Left cardiac atrium (tissue), 4 donors: ENCODE results near the gene SLC30A7. TPM values are rescaled to one million over a fixed set of nuclear protein-coding genes. Genes with fewer than 3 reads are reported as not detected.
A peak's percentile ranks its signal among the peaks of the same experiment; 100 is the strongest.

ENCODE experiments used
- ATAC-seq, 2 donors: fragments of 200-7000 bp; cut with Tn5 transposase; one replicate each; pipeline ENCODE4 v1.9.1; 2020; ENCODE audit warnings: mild to moderate bottlenecking in 2 of 2, moderate library complexity in 2 of 2
- DNase-seq: peaks from one replicate; pipeline ENCODE4 v3.0.0-alpha.2; 2020
- intact Hi-C, 2 donors: fragments of 100-400 bp; cut with DNase I; formaldehyde crosslinking; loops; one replicate each; pipeline versions ENCODE4 v1.14.1 to v1.15.1; 2022 to 2023
- total RNA-seq, 2 donors: library from RNA; stranded (reverse); fragmentation: NEBNext Ultra II Directional; extraction: Animal tissue kit (Norgen Biotek cat#: 25700); gene quantifications; one replicate each; pipeline ENCODE4 v1.2.1, GENCODE V29; 2021
- donor health status: DM: no; HTN: yes; CAD: no.
- donor health status: DM: no; HTN: yes; CAD: no; lungs with severe emphysema.
- donor health status: DM: yes; HTN: yes; CAD: no.
- donor health status: Dilated cardiomyopathy.

The SLC30A7 gene
- total RNA-seq, 2 donors from 2014 or later = 7.0 to 14.2 TPM

GRCh38 chr1:100953960-100954730, 58.3 kb downstream of the SLC30A7 start:
- intact Hi-C loops = no loop called here
- DNase-seq = no peak
- no peak for ATAC-seq

GRCh38 chr1:100955322-100955721, 59.4 kb downstream of the SLC30A7 start:
- intact Hi-C loops = no loop called here
- DNase-seq (no peak), ATAC-seq (peak in 1 of 2 donors; percentile 15)

GRCh38 chr1:100959502-100960060, 63.7 kb downstream of the SLC30A7 start:
- ATAC-seq = no peak
- DNase-seq = no peak
- intact Hi-C loops = no loop called here

GRCh38 chr1:100960098-100960497, 64.2 kb downstream of the SLC30A7 start:
- ATAC-seq (no peak), DNase-seq (no peak)
- intact Hi-C loops = no loop called here

- DNase-seq (no peak), ATAC-seq (no peak)
- intact Hi-C loops = no loop called here
Measured at GRCh38 chr1:100968621-100969020, 72.7 kb downstream of the SLC30A7 start.

GRCh38 chr1:100969327-100969726, 73.4 kb downstream of the SLC30A7 start:
- intact Hi-C loops = no loop called here
- no peak for ATAC-seq
- no peak for DNase-seq

GRCh38 chr1:100971021-100971420, 75.1 kb downstream of the SLC30A7 start:
- no peak for ATAC-seq
- no peak for DNase-seq
- intact Hi-C loops = no loop called here

GRCh38 chr1:100972185-100972584, 76.3 kb downstream of the SLC30A7 start:
- no peak for ATAC-seq
- intact Hi-C loops = no loop called here
- DNase-seq = no peak

- DNase-seq (no peak), ATAC-seq (no peak)
- intact Hi-C loops = no loop called here
Measured at GRCh38 chr1:100976936-100977335, 81.0 kb downstream of the SLC30A7 start.

GRCh38 chr1:100979631-100980030, 83.7 kb downstream of the SLC30A7 start:
- DNase-seq (no peak), ATAC-seq (no peak)
- intact Hi-C loops = no loop called here

- intact Hi-C loops = no loop called here
- DNase-seq = no peak
- peak in 1 of 2 donors; percentile 30 for ATAC-seq
Measured at GRCh38 chr1:100982793-100983192, 86.9 kb downstream of the SLC30A7 start.

- DNase-seq = no peak
- intact Hi-C loops = no loop called here
- ATAC-seq = no peak
Measured at GRCh38 chr1:100988121-100988520, 92.2 kb downstream of the SLC30A7 start.

GRCh38 chr1:100989306-100990077, 93.6 kb downstream of the SLC30A7 start:
- intact Hi-C loops = no loop called here
- DNase-seq (no peak), ATAC-seq (no peak)

GRCh38 chr1:100995198-100995988, 99.5 kb downstream of the SLC30A7 start:
- peak; percentile 27 to 50 for ATAC-seq
- intact Hi-C loops = no loop called here

GRCh38 chr1:100998426-100998825, 102.5 kb downstream of the SLC30A7 start:
- no peak for DNase-seq
- intact Hi-C loops = no loop called here
- no peak for ATAC-seq

More at GRCh38 chr1:100995198-100995988, 99.5 kb downstream of the SLC30A7 start:
- DNase-seq = no peak

- intact Hi-C loops = no loop called here
- DNase-seq (no peak), ATAC-seq (no peak)
Measured at GRCh38 chr1:101000131-101000873, 104.4 kb downstream of the SLC30A7 start.

- intact Hi-C loops = no loop called here
- DNase-seq (no peak), ATAC-seq (peak in 1 of 2 donors; percentile 40)
Measured at GRCh38 chr1:101002551-101002950, 106.7 kb downstream of the SLC30A7 start.

- ATAC-seq (no peak), DNase-seq (no peak)
- intact Hi-C loops = no loop called here
Measured at GRCh38 chr1:101003012-101003650, 107.2 kb downstream of the SLC30A7 start.
